Measurements from ENCODE around the gene UNC119B.
A peak's percentile ranks its signal among the peaks of the same experiment; 100 is the strongest.

Gene UNC119B

DNA sequence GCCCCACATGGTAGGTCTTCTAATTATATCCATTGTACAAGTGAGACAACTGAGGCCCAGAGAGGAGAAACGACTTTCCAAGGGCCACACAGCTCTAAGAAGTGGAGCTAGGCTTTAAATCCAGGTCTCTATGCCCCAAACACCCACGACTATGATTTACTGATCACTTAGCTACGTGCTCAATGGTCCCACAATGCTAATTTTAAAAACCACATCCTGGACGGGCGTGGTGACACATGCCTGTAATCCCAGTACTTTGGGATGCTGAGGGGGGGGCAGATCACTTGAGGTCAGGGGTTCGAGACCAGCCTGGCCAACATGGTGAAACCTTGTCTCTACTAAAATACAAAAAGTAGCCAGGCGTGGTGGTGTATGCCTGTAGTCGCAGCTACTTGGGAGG, 31.7 kb upstream of the UNC119B start:
- TF ChIP-seq, protein P1, sequence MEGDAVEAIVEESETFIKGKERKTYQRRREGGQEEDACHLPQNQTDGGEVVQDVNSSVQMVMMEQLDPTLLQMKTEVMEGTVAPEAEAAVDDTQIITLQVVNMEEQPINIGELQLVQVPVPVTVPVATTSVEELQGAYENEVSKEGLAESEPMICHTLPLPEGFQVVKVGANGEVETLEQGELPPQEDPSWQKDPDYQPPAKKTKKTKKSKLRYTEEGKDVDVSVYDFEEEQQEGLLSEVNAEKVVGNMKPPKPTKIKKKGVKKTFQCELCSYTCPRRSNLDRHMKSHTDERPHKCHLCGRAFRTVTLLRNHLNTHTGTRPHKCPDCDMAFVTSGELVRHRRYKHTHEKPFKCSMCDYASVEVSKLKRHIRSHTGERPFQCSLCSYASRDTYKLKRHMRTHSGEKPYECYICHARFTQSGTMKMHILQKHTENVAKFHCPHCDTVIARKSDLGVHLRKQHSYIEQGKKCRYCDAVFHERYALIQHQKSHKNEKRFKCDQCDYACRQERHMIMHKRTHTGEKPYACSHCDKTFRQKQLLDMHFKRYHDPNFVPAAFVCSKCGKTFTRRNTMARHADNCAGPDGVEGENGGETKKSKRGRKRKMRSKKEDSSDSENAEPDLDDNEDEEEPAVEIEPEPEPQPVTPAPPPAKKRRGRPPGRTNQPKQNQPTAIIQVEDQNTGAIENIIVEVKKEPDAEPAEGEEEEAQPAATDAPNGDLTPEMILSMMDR (IDR thresholded peaks at IDR 0.05; ENCODE audit: insufficient read depth, low read length, missing control alignments), result no peak
- no peak for DNase-seq (ENCODE audit: low read depth, low spot score)
- H3K4me3 ChIP-seq (ENCODE audit: low read depth, low read length), result no peak overlapping the region
- POLR2A ChIA-PET, result no interaction called here
- CTCF ChIA-PET, result interaction anchor here (15.1 kb wide), 1 partner anchor 30 kb away, joined by 170 read pairs; no protein-coding TSS in a partner anchor

DNA sequence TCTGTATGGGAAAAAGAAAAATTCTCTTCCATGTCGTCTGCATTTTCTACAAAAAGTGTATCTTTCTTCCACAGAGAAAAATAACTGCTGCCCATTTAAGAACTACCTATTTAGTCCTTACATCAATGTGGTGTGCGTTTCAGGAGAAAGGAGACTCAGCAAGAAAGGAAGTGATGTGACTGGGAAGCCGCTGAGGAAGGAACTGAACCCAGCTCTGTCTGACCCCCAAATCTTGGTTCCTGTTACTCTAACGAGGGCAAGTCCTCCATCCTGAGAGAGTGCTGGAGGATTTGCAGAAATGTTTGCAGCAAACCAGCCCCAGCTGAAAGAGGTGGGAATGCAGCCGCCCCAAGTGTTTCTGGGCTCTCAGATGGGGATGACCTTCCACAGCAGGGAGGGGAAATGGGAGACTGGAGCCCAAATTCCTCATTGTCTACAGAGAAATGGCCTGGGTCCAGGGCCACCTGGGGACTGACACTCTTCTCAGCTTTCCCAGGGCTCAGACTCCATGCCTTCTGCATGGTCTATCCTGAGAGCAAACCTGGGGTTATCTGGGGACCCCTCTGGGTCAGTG, 30.0 kb upstream of the UNC119B start:
- ChIA-PET POLR2A (no interaction called here), CTCF (interaction anchor here (0.6 to 15.1 kb wide), 2 partner anchors 19 to 32 kb away, joined by 3 to 170 read pairs; no protein-coding TSS in a partner anchor)
- TF ChIP-seq, protein P1 (IDR thresholded peaks at IDR 0.05; ENCODE audit: insufficient read depth, low read length, missing control alignments), result no peak
- no peak overlapping the region for H3K4me3 ChIP-seq (ENCODE audit: low read depth, low read length)
- DNase-seq (ENCODE audit: low read depth, low spot score), result no peak

DNA sequence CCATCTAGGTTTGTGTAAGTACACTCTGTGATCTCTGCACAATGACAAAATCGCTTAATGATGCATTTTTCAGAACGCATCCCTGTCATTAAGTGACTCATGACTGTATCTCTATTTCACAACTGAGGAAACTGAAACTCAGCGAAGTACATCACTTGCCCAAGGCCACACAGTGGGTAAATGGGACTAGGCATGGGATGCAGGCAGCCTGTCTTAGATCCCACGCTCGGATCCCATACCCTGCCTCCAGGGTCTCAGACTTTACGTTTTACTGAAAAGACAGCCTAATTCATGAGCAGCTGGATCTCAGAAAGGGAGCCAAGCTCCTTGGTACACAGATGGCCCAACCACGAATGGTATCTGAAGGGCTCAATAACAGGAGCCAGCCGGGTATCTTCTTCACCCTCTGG, 25.7 kb upstream of the UNC119B start:
- TF ChIP-seq, protein P1 (IDR thresholded peaks at IDR 0.05; ENCODE audit: insufficient read depth, low read length, missing control alignments), result no peak
- no peak for DNase-seq (ENCODE audit: low read depth, low spot score)
- H3K4me3 ChIP-seq (ENCODE audit: low read depth, low read length), result no peak overlapping the region
- ChIA-PET CTCF (no interaction called here), POLR2A (no interaction called here)

DNA sequence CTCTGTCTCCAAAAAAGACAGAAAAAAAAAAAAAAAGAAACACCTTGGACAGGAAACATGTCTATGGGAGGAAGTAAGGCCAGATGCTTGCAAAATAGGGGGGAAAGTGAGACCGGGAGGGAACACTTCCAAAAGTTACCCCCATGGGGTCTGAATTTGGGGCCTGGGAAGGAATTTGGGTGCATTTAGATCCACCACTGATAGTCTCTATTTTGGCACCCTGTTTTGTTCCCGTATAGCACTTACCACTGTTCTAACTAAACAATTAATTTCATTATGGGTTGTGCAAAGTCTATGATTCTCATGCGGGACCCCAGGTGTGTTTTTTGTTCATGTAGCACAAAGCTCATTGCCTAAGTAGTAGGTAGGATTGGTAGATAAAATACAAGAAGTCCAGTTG, 24.7 kb upstream of the UNC119B start:
- ChIA-PET CTCF (interaction anchor here (1.6 to 2.0 kb wide), 2 partner anchors 36 to 38 kb away, joined by 4 to 9 read pairs; no protein-coding TSS in a partner anchor), POLR2A (interaction anchor here (0.6 kb wide), 1 partner anchor 12 kb away, joined by 3 read pairs; no protein-coding TSS in a partner anchor)
- TF ChIP-seq, protein P1 (IDR thresholded peaks at IDR 0.05; ENCODE audit: insufficient read depth, low read length, missing control alignments), result no peak
- H3K4me3 ChIP-seq (ENCODE audit: low read depth, low read length), result no peak overlapping the region
- DNase-seq (ENCODE audit: low read depth, low spot score), result no peak

DNA sequence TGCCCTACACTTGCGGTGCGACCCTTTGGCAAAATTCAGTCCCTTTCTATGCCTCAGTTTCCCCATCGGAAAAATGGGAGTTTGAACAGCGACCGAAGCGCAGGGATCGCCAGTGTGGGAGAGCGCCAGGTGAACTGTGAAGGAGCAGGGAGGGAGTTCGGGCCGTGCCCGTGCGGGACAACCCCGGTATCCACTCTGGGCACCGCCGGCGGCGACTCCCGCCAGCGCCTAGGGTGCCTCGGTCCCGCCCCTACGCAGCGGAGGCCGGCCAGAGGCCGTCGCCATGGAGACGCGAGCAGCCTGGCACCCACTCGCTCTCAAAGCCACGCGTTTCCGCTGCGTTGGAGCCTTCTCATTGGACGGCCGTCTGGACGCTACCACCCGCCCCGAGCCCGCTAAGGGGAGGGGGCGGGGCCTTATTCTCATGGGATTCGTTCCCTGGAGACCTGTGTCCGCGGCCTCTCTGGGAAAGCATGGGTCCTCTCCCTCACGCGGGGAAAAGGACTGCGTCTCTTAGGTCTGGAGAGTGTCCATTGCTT, 24.0 kb upstream of the UNC119B start:
- H3K4me3 ChIP-seq (ENCODE audit: low read depth, low read length), result peak overlapping the region; percentile 92
- TF ChIP-seq, protein P1 (IDR thresholded peaks at IDR 0.05; ENCODE audit: insufficient read depth, low read length, missing control alignments), result no peak
- peak; percentile 70 for DNase-seq (ENCODE audit: low read depth, low spot score)
- POLR2A ChIA-PET, result no interaction called here
- CTCF ChIA-PET, result interaction anchor here (1.6 to 2.0 kb wide), 2 partner anchors 37 to 39 kb away, joined by 4 to 9 read pairs; no protein-coding TSS in a partner anchor
